Heart left ventricle (tissue), 13 donors: ENCODE results near the gene ZBTB5.

Source experiments
- CTCF ChIP-seq, 12 donors: fragments of 200-600 bp; sonication (generic) in 4 of 12; IDR thresholded peaks; one replicate each; pipeline versions ENCODE4 v1.5.0 to v1.8.0; 2018 to 2022; ENCODE audit warnings: antibody characterized with exemption in 12 of 12, mild to moderate bottlenecking in 5 of 12
- POLR2A ChIP-seq, 2 donors: fragments of 450-650 bp; IDR thresholded peaks; one replicate each; pipeline ENCODE4 v1.6.1; 2017; ENCODE audit warnings: antibody characterized with exemption in 2 of 2, mild to moderate bottlenecking in 2 of 2, moderate library complexity in 2 of 2
- donor health status: ischemic (EF 13 %, LVEDD 7.1; RV severe dilation, severe dysfunction).
- donor health status: DM: no; HTN: yes; CAD: no.
- donor health status: DM: no; HTN: no; CAD: no.
- donor health status: ischemic (EF 25% LVEDD 6.9; RV normal size, moderate dysfunction).
- donor health status: ischemic (EF 25% LVEDD 5.7; RV mildly dilated, moderate dysfunction).
- donor health status: ischemic (EF 35%, LVEDD 5.7; RV mildly dilated, moderate dysfunction).
- donor health status: nonischemic (EF 11% LVEDD 7.7; RV severe dilation, severe dysfunction).
- donor health status: DM: yes; HTN: yes; CAD: no.
- donor health status: PGD.
- donor health status: ischemic (EF 29% LVEDD 5.4; RV normal size, mild dysfunction).
- donor health status: nonischemic (EF 23%, LVEDD 6.1; RV moderate dilation, normal function).

GRCh38 chr9:37423508-37423907 lies 41.7 kb downstream of the ZBTB5 start:
- TF ChIP-seq CTCF (IDR thresholded peaks at IDR 0.05) (no peak), POLR2A (IDR thresholded peaks at IDR 0.05) (no peak)
